HCT116 (cell line): ENCODE results near the gene PHF20. TPM values are rescaled to one million over a fixed set of nuclear protein-coding genes. Genes with fewer than 3 reads are reported as not detected.
"Not testable (repeated sequence)": the region's sequence is repeated elsewhere in the genome, so short reads cannot be mapped to it uniquely, and the experiment has no call there.

Source experiments
- ATAC-seq: fragments of 200-7000 bp; cut with Tn5 transposase; 2 replicates; pipeline ENCODE4 v1.9.1; 2020; ENCODE audit warnings: mild to moderate bottlenecking, moderate library complexity
- BruUV-seq: library from RNA; stranded (reverse); fragments of 400-500 nt; replicated peaks from 2 replicates; lab custom pipeline; 2021; lab: Mats Ljungman, UMichigan
- CTCF ChIA-PET: fragments of 300-600 bp; sonication (Branson Sonifier 250); formaldehyde crosslinking; loops from one replicate; lab custom pipeline; 2021; ENCODE audit warnings: antibody characterized with exemption; lab: Charles Lee
- POLR2A ChIA-PET: fragments of 300-600, 350-600 bp; sonication (Branson Sonifier 250); formaldehyde crosslinking; loops from one replicate; lab custom pipeline; 2021; ENCODE audit warnings: antibody characterized with exemption; lab: Charles Lee
- RAD21 ChIA-PET, 2 experiments: fragments of 300-600 bp; sonication (Branson Sonifier 250); formaldehyde crosslinking; loops; one replicate each; lab custom pipeline; 2023; ENCODE audit warnings: low total read pairs in 2 of 2; ENCODE audit not compliant: uncharacterized antibody in 2 of 2, unreplicated experiment in 2 of 2, low non-redundant PET in 1 of 2; lab: Charles Lee
- DNase-seq: peaks from one replicate; pipeline ENCODE4 v3.0.0-alpha.2; 2010; ENCODE audit warnings: low read depth, low spot score
- H2AFZ ChIP-seq: fragments of 200-600 bp; shearing (Covaris generic), sonication (generic); 2 replicates; pipeline ENCODE4 v1.6.1; 2017; ENCODE audit warnings: low read depth, mixed run types, mixed read lengths, antibody characterized with exemption, low read length; ENCODE audit not compliant: poor library complexity, severe bottlenecking
- H3K27ac ChIP-seq: 2 replicates; pipeline ENCODE4 v1.5.1; 2012; ENCODE audit warnings: low read depth, low read length
- H3K27me3 ChIP-seq: fragments of 200-600 bp; sonication (generic); 2 replicates; pipeline ENCODE4 v1.6.1; 2016; ENCODE audit warnings: mixed run types, low read length, mixed read lengths; ENCODE audit not compliant: insufficient read depth
- H3K36me3 ChIP-seq, 2 experiments: fragments of 200-500 bp in 1 of 2; fragments of 200-600 bp in 1 of 2; sonication (Bioruptor generic) in 1 of 2; sonication (generic) in 1 of 2; 2 replicates each; pipeline versions ENCODE4 v1.5.1 to v1.6.1; 2014 to 2016; ENCODE audit warnings: low read length in 2 of 2, inconsistent platforms in 1 of 2, mixed read lengths in 1 of 2, mixed run types in 1 of 2; ENCODE audit not compliant: insufficient read depth in 2 of 2, control insufficient read depth in 1 of 2
- H3K4me1 ChIP-seq, 2 experiments: fragments of 200-600 bp in 1 of 2; sonication (generic) in 1 of 2; 2 replicates each; pipeline versions ENCODE4 v1.5.1 to v1.6.1; 2012 to 2017; ENCODE audit warnings: low read length in 2 of 2, inconsistent platforms in 1 of 2, mild to moderate bottlenecking in 1 of 2, mixed read lengths in 1 of 2, mixed run types in 1 of 2, moderate library complexity in 1 of 2; ENCODE audit not compliant: insufficient read depth in 2 of 2, control insufficient read depth in 1 of 2
- H3K4me2 ChIP-seq: fragments of 200-600 bp; sonication (generic); 2 replicates; pipeline ENCODE4 v1.6.1; 2017; ENCODE audit warnings: mixed run types, low read length, mixed read lengths
- H3K4me3 ChIP-seq, 2 experiments: fragments of 200-600 bp in 1 of 2; sonication (generic) in 1 of 2; replicated peaks in 1 of 2; 2 replicates each; pipeline ENCODE4 v1.5.1; 2011 to 2016; ENCODE audit warnings: low read length in 2 of 2, control low read depth in 1 of 2, low read depth in 1 of 2, mild to moderate bottlenecking in 1 of 2, mixed read lengths in 1 of 2, mixed run types in 1 of 2
- H3K79me2 ChIP-seq: fragments of 200-600 bp; sonication (generic); 2 replicates; pipeline ENCODE4 v1.6.1; 2017; ENCODE audit warnings: mild to moderate bottlenecking, mixed run types, low read length, moderate library complexity, mixed read lengths; ENCODE audit not compliant: insufficient read depth
- H3K9ac ChIP-seq: fragments of 200-600 bp; sonication (generic); 2 replicates; pipeline ENCODE4 v1.6.1; 2016; ENCODE audit warnings: low read length, mixed read lengths
- H3K9me2 ChIP-seq: fragments of 200-600 bp; sonication (generic), shearing (Covaris generic); 2 replicates; pipeline ENCODE4 v1.6.1; 2017; ENCODE audit warnings: mixed run types, mild to moderate bottlenecking, moderate library complexity; ENCODE audit not compliant: insufficient read depth
- H3K9me3 ChIP-seq, 2 experiments: fragments of 200-500 bp in 1 of 2; fragments of 200-600 bp in 1 of 2; sonication (Bioruptor generic) in 1 of 2; sonication (generic) in 1 of 2; 2 replicates each; pipeline ENCODE4 v1.6.1; 2014 to 2017; ENCODE audit warnings: low read length in 2 of 2, mixed read lengths in 2 of 2, inconsistent platforms in 1 of 2, low read depth in 1 of 2, mild to moderate bottlenecking in 1 of 2, mixed run types in 1 of 2, moderate library complexity in 1 of 2; ENCODE audit not compliant: control insufficient read depth in 1 of 2, insufficient read depth in 1 of 2
- H4K20me1 ChIP-seq: fragments of 200-600 bp; sonication (generic), shearing (Covaris generic); 2 replicates; pipeline ENCODE4 v1.6.1; 2017; ENCODE audit warnings: mixed run types, mild to moderate bottlenecking, moderate library complexity; ENCODE audit not compliant: insufficient read depth
- ATF3 ChIP-seq: IDR thresholded peaks from 2 replicates; pipeline ENCODE4 v1.6.1; 2012
- CBX3 ChIP-seq: IDR thresholded peaks from 2 replicates; pipeline ENCODE4 v1.6.1; 2012; ENCODE audit warnings: low read depth
- CEBPB ChIP-seq: IDR thresholded peaks from 2 replicates; pipeline ENCODE4 v1.6.1; 2012; ENCODE audit warnings: low read depth
- EZH2 ChIP-seq: fragments of 200-600 bp; sonication (generic); IDR thresholded peaks from 2 replicates; pipeline ENCODE4 v1.6.1; 2017; ENCODE audit warnings: antibody characterized with exemption, mixed run types
- EZH2phosphoT487 ChIP-seq: fragments of 200-600 bp; IDR thresholded peaks from 2 replicates; pipeline ENCODE4 v1.6.1; 2018; ENCODE audit warnings: antibody characterized with exemption, borderline replicate concordance
- JUND ChIP-seq: IDR thresholded peaks from 2 replicates; pipeline ENCODE4 v1.6.1; 2012
- MAX ChIP-seq: IDR thresholded peaks from 2 replicates; pipeline ENCODE4 v1.6.1; 2012
- POLR2A ChIP-seq: IDR thresholded peaks from 2 replicates; pipeline ENCODE4 v1.7.0; 2011; ENCODE audit warnings: borderline replicate concordance; ENCODE audit not compliant: insufficient read depth, insufficient read length; ENCODE audit errors: extremely low read depth
- RAD21 ChIP-seq: IDR thresholded peaks from 2 replicates; pipeline ENCODE4 v1.6.1; 2012; ENCODE audit warnings: low read depth, mild to moderate bottlenecking
- REST ChIP-seq: IDR thresholded peaks from 2 replicates; pipeline ENCODE4 v1.6.1; 2012; ENCODE audit warnings: low read depth
- SIN3A ChIP-seq: IDR thresholded peaks from 2 replicates; pipeline ENCODE4 v1.6.1; 2012; ENCODE audit warnings: low read depth
- SP1 ChIP-seq: IDR thresholded peaks from 2 replicates; pipeline ENCODE4 v1.6.1; 2012; ENCODE audit warnings: low read depth
- SRF ChIP-seq: IDR thresholded peaks from 2 replicates; pipeline ENCODE4 v1.6.1; 2012; ENCODE audit warnings: low read depth
- ZFX ChIP-seq: fragments of 450-650 bp; IDR thresholded peaks from 2 replicates; pipeline ENCODE4 v1.6.1; 2017
- intact Hi-C: fragments of 100-400 bp; cut with micrococcal nuclease; formaldehyde crosslinking; loops from 2 replicates; pipeline ENCODE4 v1.10.0; 2022
- total RNA-seq: library from RNA; stranded (reverse); gene quantifications from one replicate; pipeline ENCODE4 v1.2.1, GENCODE V29; 2021; ENCODE audit not compliant: unreplicated experiment

The PHF20 gene
- total RNA-seq, 1 experiment from 2014 or later: 40.8 TPM

- CTCF ChIA-PET: interaction anchor here (1.1 kb wide), 1 partner anchor 105 kb away, joined by 3 read pairs; the partner anchor contains the start of gene SCAND1
- no peaks in the 10 kb centered on the region for H3K9me2 ChIP-seq
- DNase-seq: no peak
- H3K9ac ChIP-seq: no peak overlapping the region
- no peaks in the 10 kb centered on the region for H3K9me3 ChIP-seq
- no peak overlapping the region for H3K27ac ChIP-seq
- H3K4me3 ChIP-seq: no peak overlapping the region
- H3K36me3 ChIP-seq: no peaks in the 10 kb centered on the region
- RAD21 ChIA-PET: no interaction called here
- no peaks in the 10 kb centered on the region for H3K4me1 ChIP-seq
- no peaks in the 10 kb centered on the region for H3K79me2 ChIP-seq
- H2AFZ ChIP-seq: no peak overlapping the region
- no peak for TF ChIP-seq REST
- TF ChIP-seq SP1: no peak
- TF ChIP-seq SRF: no peak
- no peak for TF ChIP-seq JUND
- TF ChIP-seq EZH2: no peak
- TF ChIP-seq MAX: no peak
- no peak for TF ChIP-seq RAD21
- TF ChIP-seq CBX3: no peak
- TF ChIP-seq ATF3: no peak
- no peak for TF ChIP-seq SIN3A
- TF ChIP-seq EZH2phosphoT487: no peak
- no peak for TF ChIP-seq ZFX
- TF ChIP-seq CEBPB: no peak
- TF ChIP-seq POLR2A: no peak
- TF ChIP-seq, all 23 proteins: peak for 0
- BruUV-seq: no TSS peak
- ATAC-seq: no peak
- Histone ChIP-seq H4K20me1 (no peaks in the 10 kb centered on the region), H3K4me2 (no peak overlapping the region), H3K27me3 (no peaks in the 10 kb centered on the region)
- intact Hi-C loops: no loop called here
- POLR2A ChIA-PET: interaction anchor here (2.3 kb wide), 1 partner anchor 107 kb away, joined by 5 read pairs; the partner anchor contains the start of gene RBM39
Measured at GRCh38 chr20:35849706-35850105, 77.9 kb downstream of the PHF20 start.

GRCh38 chr20:35851659-35852058, 79.8 kb downstream of the PHF20 start:
- H3K27me3 ChIP-seq, H3K36me3 ChIP-seq, ATAC-seq, H3K9me2 ChIP-seq, H3K27ac ChIP-seq, intact Hi-C loops, RAD21 ChIA-PET, H3K9me3 ChIP-seq, BruUV-seq, CTCF ChIA-PET, H3K79me2 ChIP-seq, H3K4me3 ChIP-seq, H3K4me1 ChIP-seq, H3K4me2 ChIP-seq, H3K9ac ChIP-seq, POLR2A ChIA-PET, DNase-seq, H2AFZ ChIP-seq, H4K20me1 ChIP-seq: not testable (repeated sequence)
